HFF-Myc (cell line): ENCODE measurements around the gene MT1H.

ENCODE experiments used
- DNase-seq: peaks from one replicate; pipeline ENCODE4 v3.0.0-alpha.2; 2011; ENCODE audit warnings: low read depth; ENCODE audit errors: extremely low read depth
- H3K4me3 ChIP-seq: replicated peaks from 2 replicates; pipeline ENCODE4 v1.5.1; 2011; ENCODE audit warnings: low read depth, mild to moderate bottlenecking, control low read depth, low read length
- TF ChIP-seq, protein P1 (sequence below): IDR thresholded peaks from 2 replicates; pipeline ENCODE4 v1.5.1; 2012; ENCODE audit warnings: mild to moderate bottlenecking, low read depth, low read length, control low read depth; ENCODE audit errors: missing control alignments

MT1H gene

DNA sequence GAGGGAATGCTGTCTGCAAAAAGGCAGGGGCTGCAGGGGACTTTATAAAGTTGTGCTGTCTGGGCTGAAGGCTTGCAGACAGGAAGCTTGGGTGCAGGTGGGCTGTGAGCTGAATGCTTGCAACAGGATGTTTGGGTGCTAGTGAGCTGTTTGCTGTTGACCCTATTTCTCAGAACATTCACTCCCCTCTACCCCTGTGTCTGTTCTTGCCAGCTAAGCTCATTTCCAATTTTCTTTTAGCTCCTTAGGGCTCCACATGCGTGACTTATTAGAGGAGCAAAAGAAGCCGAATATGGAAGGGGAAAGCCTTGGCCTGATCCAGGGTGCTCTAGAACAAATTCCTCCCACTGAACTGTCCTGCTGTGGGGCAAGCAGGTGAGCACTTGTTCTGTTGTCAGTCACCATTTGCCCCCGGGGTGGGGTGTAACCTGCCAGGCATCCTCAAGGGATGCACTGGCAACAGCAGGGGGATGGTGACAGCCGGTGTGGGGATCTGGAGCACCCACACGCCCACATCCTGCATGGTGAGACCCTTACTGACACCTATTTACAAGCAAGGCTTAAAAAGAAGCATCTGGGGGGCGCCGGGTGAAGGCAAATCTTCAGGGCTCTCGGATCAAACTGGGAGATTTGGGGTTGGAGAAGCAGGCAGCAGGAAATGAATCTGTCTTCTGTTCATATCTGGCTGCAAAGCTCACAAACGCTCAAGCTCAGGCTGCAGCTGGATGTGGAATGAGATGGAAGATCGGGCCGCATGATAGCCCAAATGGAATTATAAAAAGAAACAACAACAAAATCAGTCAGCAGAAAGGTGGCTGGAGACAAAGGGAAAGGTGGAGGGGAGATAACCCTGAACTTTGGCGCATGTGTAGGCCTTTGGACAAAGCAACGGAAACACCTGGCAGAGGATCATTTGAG lies 39.2 kb downstream of the MT1H start:
- H3K4me3 ChIP-seq, result no peak overlapping the region
- TF ChIP-seq, protein P1, sequence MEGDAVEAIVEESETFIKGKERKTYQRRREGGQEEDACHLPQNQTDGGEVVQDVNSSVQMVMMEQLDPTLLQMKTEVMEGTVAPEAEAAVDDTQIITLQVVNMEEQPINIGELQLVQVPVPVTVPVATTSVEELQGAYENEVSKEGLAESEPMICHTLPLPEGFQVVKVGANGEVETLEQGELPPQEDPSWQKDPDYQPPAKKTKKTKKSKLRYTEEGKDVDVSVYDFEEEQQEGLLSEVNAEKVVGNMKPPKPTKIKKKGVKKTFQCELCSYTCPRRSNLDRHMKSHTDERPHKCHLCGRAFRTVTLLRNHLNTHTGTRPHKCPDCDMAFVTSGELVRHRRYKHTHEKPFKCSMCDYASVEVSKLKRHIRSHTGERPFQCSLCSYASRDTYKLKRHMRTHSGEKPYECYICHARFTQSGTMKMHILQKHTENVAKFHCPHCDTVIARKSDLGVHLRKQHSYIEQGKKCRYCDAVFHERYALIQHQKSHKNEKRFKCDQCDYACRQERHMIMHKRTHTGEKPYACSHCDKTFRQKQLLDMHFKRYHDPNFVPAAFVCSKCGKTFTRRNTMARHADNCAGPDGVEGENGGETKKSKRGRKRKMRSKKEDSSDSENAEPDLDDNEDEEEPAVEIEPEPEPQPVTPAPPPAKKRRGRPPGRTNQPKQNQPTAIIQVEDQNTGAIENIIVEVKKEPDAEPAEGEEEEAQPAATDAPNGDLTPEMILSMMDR, result no peak
- DNase-seq, result no peak

DNA sequence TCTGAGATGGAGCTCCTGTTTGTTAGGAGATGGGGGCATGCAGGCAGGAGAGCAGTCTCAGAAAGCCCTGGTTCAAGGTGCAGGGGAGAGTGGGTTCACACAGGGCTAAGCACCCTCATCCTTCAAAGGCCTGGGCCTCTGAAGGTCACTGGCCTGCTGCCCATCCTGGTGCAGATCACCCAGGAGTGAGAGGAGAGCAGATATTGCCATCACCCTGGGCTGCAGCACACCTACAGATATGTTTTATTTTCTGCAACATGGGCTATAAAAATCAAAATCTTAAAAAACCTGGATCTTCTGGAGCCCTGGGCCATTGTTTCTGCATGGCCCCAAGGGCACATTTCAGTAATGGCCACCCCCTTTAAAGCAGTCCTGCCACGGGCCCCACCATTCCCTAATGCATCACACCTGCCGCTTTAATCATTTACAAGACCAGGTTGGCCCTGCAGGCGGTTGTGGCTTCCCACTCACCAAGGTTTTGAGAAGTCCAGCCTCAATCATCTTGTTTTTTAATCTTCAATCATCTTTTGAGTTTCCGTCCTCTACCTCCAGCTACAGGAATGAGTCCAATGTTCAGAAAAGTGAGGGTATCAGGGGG lies 39.9 kb downstream of the MT1H start:
- no peak for DNase-seq
- TF ChIP-seq, protein P1, result no peak

DNA sequence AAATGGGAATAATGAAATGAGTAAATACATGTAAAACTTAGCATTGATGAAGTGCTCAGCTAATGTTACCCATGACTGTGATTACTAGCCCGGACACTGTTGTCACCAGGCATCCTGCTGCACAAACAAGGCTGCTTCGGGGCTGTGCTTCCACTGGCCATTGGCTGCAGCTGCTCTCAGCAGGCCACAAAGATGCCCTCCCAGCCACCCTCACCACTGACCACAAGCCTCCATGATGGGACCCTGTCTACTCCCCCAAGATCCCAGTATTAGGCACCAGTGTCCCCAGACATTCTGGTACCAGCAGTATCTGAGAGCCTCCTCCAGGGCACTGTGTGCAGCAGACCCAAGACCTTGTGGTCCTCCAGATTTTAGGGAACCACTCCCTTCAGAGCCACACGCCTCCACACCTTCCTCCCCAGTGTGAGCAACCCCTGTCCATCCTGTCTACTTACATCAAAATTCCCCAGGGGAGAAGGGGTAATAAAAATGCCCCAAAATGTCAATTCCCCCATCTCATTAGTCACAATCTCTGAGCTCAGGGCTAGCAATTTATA lies 40.6 kb downstream of the MT1H start:
- TF ChIP-seq, protein P1, result no peak
- DNase-seq, result no peak
- no peak overlapping the region for H3K4me3 ChIP-seq

More for the DNA sequence above, 39.9 kb downstream of the MT1H start:
- no peak overlapping the region for H3K4me3 ChIP-seq

DNA sequence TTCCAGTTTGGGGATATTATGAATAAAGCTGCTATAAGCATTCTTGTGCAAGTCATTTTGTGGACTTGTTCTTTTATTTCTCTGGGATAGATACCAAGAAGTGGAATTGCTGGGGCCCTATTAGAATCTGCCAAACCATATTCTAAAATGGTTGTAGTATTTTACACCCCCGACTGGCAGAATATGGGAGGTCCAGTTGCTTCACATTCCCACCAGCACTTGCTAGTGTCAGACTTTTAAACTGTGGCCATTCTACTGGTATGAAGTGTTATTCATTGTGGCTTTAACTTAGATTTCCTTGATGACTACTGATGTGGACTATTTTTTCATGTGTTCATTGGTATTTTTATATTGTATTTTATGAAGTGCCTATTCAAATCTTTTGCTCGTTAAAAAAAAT lies 42.2 kb downstream of the MT1H start:
- TF ChIP-seq, protein P1, result no peak
- H3K4me3 ChIP-seq, result no peak overlapping the region
- no peak for DNase-seq

DNA sequence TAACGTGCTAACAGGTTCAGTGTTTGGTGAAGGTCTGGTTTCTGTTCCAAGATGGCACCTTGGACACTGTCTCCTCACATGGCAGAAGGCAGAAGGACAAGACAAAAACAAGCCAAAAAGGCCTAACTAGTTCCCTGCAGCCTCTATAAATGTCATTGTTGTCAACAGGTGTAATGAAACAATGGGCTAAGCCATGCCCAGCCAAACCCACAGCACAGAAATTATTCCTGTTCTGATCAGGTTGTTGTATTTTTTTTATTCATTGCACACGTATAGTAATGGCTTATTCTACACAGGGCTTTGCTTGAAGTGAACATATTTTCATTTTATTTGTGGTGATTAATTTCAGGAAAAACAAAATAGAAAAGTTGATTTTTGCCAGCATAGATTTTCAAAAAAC lies 44.2 kb downstream of the MT1H start:
- no peak overlapping the region for H3K4me3 ChIP-seq
- TF ChIP-seq, protein P1, result no peak

DNA sequence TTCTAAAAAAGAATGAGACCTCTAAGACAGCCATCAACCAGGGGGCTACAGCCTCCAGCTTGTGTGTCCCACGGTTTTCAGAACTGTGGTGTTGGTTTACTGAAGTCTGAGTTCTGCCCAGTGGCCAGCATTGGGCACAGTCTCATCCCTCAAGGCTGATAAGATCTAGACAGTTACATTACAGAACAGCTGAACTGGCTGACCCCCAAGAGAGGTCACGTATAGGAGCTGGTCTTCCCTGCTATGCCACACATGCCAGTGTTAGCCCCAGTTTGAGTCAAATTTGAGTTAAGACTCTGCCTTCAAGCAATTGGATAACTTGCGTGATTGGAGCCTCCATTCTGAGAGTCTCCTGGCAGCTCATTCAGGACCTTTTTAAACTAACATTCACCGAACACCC lies 45.5 kb downstream of the MT1H start:
- TF ChIP-seq, protein P1, result no peak
- no peak overlapping the region for H3K4me3 ChIP-seq
- no peak for DNase-seq

More for the DNA sequence above, 44.2 kb downstream of the MT1H start:
- no peak for DNase-seq
